ENCODE data around the gene RGS7.
"Not testable (repeated sequence)": the region's sequence is repeated elsewhere in the genome, so short reads cannot be mapped to it uniquely, and the experiment has no call there.

The RGS7 gene

DNA sequence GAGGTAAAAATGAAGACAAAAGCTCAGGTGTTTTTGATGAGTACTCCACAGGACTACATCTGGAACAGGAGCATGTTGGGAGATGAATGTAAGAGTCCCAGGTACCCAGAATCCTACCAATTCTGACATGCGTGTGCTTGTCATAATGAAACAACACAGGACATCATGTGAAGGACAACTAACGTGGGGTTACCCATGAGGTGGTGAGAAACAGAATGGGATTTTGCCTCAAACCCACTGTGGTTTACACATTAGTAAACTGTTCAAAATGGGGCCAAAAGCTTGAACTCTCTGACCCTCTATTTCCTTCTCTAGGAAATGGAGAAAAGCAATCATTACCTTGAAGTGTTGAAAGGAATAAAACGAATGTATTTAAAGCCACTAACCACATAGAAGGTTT is 266.2 kb downstream of the RGS7 start:
- DNase-seq (ENCODE audit: extremely low read depth in 1 of 2, low read depth in 1 of 2): no peak

- DNase-seq (ENCODE audit: extremely low read depth in 1 of 2, low read depth in 1 of 2): not testable (repeated sequence)
Measured at GRCh38 chr1:241089066-241089465, 267.9 kb downstream of the RGS7 start.

DNA sequence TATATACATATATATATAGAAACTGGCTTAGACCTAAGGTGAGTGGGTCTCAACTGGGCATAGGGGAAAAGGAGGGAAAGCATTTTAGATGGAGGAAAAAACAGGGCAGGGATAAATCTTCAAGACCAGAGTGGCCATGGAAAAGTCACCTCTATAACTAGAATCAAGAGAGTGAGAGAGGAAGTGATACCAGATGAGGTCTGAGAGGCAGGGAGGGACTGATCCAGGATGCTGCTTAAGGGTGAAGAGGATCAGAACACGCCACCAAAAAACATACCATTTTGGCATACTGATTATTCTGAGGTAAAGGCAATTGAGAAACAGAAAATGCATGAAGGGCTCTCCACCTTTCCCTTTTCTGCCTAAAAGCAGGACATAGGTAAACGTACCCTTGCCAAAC is 268.9 kb downstream of the RGS7 start:
- not testable (repeated sequence) for DNase-seq (ENCODE audit: extremely low read depth in 1 of 2, low read depth in 1 of 2)

- DNase-seq (ENCODE audit: extremely low read depth in 1 of 2, low read depth in 1 of 2): no peak
Measured at GRCh38 chr1:241086686-241087085, 270.3 kb downstream of the RGS7 start.

GRCh38 chr1:241083285-241083684 is 273.7 kb downstream of the RGS7 start:
- no peak for DNase-seq (ENCODE audit: extremely low read depth in 1 of 2, low read depth in 1 of 2)

DNA sequence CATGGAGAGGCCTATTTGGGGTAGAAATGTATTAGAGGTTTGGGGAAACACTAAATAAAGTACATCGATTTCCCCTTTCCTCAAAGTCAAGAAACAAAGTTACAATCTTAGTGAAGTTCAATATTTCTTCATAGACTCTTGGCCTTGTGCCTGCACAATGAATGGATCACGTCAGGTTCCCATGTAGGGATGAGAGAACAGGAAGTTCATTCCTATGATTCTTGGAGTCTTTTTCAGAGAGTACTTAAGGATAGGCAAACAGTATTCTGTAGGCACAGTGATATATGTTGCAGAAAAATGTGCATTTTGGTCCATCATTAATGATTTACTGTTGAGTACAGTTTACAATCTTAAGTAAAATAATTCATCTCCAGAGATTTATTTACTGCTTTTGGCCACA is 275.5 kb downstream of the RGS7 start:
- DNase-seq (ENCODE audit: extremely low read depth in 1 of 2, low read depth in 1 of 2): no peak

- no peak for DNase-seq (ENCODE audit: extremely low read depth in 1 of 2, low read depth in 1 of 2)
Measured at GRCh38 chr1:241079459-241079858, 277.5 kb downstream of the RGS7 start.

- no peak for DNase-seq (ENCODE audit: extremely low read depth in 1 of 2, low read depth in 1 of 2)
Measured at GRCh38 chr1:241079047-241079446, 278.0 kb downstream of the RGS7 start.

- DNase-seq (ENCODE audit: extremely low read depth in 1 of 2, low read depth in 1 of 2): no peak
Measured at GRCh38 chr1:241077386-241078147, 279.4 kb downstream of the RGS7 start.

DNA sequence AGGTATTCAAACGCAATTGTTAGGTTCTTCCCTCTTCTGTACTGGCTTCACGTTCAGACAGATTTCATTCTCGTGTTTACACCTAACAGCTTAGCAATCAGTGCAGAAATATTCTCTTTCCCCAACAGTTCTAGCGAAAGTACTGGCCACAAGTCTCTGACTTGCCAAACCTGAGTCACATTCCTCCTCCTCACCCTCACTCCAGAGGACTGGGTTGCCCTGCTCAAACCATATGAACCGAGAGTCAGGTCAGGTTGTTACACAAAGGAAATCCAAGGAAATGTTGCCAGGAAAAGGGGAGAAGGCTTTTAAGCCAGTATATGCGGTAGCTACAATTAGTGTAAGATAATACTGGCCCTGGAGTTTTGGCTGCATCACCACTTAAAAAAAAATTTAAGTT is 282.5 kb downstream of the RGS7 start:
- no peak for DNase-seq (ENCODE audit: extremely low read depth in 1 of 2, low read depth in 1 of 2)

DNA sequence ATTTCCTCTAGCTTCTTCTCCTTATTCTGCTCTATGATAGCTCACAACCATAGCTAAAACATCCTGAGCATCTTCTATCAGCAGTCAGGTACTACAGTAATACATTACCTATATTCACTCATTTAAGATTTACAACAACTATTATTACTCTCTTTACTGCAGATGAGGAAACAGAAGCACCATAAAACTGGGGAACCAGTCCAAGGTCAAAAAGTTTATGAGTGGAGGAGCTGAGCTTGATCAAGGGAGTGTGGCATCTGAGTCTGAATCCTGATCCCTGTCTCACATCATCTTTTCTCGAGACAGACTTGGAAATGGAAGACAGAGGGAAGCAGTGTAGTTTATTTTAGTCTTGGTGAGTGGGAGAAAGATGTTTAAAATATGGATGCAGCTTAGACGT is 288.6 kb downstream of the RGS7 start:
- no peak for DNase-seq (ENCODE audit: extremely low read depth in 1 of 2, low read depth in 1 of 2)

DNA sequence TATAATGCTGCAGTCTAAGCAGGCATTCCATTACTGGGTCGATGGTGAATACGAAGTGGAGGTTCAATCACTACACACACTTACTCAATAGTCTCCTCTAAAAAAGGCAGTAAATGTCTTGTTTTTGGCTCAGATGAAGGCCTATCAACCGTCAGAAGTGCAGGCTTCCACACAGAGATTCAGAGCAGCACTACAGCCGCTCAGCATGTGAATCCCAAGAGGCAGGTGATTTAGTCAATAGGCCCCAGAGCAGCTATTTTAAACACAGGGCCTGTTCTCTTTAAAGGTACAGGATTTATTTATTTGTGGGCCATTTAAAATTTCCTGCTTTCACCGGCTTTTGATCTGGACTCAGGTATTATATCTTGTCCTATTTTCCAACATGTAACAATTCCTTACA is 293.7 kb downstream of the RGS7 start:
- DNase-seq (ENCODE audit: extremely low read depth in 1 of 2, low read depth in 1 of 2): no peak

GRCh38 chr1:241061062-241061461 is 295.9 kb downstream of the RGS7 start:
- DNase-seq (ENCODE audit: extremely low read depth in 1 of 2, low read depth in 1 of 2): no peak

GRCh38 chr1:241048622-241049021 is 308.4 kb downstream of the RGS7 start:
- DNase-seq (ENCODE audit: extremely low read depth in 1 of 2, low read depth in 1 of 2): no peak

- DNase-seq (ENCODE audit: extremely low read depth in 1 of 2, low read depth in 1 of 2): no peak
Measured at GRCh38 chr1:241045659-241046058, 311.3 kb downstream of the RGS7 start.

- DNase-seq (ENCODE audit: extremely low read depth in 1 of 2, low read depth in 1 of 2): no peak
Measured at GRCh38 chr1:241034203-241034936, 322.6 kb downstream of the RGS7 start.

DNA sequence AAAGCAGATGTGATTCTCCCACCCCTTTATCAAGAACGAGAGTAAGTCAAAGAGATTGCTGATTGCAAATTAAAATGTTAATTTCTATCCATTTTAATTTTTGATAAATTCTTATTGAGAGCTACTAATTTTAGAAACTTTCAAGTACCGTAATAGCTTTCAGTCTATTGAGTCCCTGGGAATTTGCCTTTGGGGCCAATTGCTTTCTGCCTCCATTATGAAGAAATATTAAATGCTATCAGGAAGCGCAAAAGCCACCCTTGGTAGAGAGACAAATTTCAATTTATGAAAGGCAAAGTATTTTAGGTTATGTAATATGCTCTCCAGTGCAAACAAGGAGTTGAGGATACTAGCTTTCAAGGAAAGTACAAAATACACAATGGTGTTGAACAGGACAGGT is 332.2 kb downstream of the RGS7 start:
- DNase-seq (ENCODE audit: extremely low read depth in 1 of 2, low read depth in 1 of 2): no peak

GRCh38 chr1:241022366-241022765 is 334.6 kb downstream of the RGS7 start:
- no peak for DNase-seq (ENCODE audit: extremely low read depth in 1 of 2, low read depth in 1 of 2)

- DNase-seq (ENCODE audit: extremely low read depth in 1 of 2, low read depth in 1 of 2): no peak
Measured at GRCh38 chr1:241020851-241021697, 335.9 kb downstream of the RGS7 start.

GRCh38 chr1:241012708-241013340 is 344.2 kb downstream of the RGS7 start:
- DNase-seq (ENCODE audit: extremely low read depth in 1 of 2, low read depth in 1 of 2): no peak

DNA sequence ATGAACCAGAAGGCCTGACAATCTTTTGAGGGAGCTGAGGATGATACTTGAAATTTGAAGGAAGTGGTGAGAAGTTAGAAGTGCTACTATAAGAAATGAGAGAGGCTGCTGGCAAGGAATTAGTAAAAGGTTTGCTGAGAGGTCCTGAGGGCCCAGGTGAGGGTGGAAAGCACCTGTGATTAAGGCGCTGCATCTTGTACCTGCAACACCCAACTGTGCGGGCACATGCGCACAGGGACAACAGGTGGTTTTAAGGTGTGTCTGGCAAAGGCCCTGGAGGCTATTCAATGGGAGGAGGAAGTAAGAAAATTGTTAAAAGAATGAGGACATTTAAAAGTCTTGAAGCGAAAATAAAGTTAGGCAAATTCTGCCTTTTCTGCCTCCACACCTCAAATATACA is 349.3 kb downstream of the RGS7 start:
- DNase-seq (ENCODE audit: extremely low read depth in 1 of 2, low read depth in 1 of 2): no peak
